IPS-18c (cell line): ENCODE results near the gene NUP210.

Experiments used
- H3K4me3 ChIP-seq: 2 replicates; pipeline ENCODE4 v1.7.0; 2013; ENCODE audit warnings: low read depth, mild to moderate bottlenecking, low read length, moderate library complexity; ENCODE audit not compliant: insufficient read depth
- H3K9me3 ChIP-seq: one replicate; pipeline ENCODE4 v1.6.1; 2013; ENCODE audit warnings: mild to moderate bottlenecking, low read length, moderate library complexity; ENCODE audit not compliant: control insufficient read depth, insufficient read depth

The NUP210 gene

GRCh38 chr3:13281507-13282357 lies 138.4 kb downstream of the NUP210 start:
- Histone ChIP-seq H3K9me3 (peaks cover 4% of the 10 kb centered on the region), H3K4me3 (peak overlapping the region; percentile 58)

- H3K4me3 ChIP-seq: no peak overlapping the region
Observed at GRCh38 chr3:13280811-13281506, 139.2 kb downstream of the NUP210 start.

GRCh38 chr3:13280122-13280790 lies 139.9 kb downstream of the NUP210 start:
- no peak overlapping the region for H3K4me3 ChIP-seq
- peaks cover 4% of the 10 kb centered on the region for H3K9me3 ChIP-seq

More at GRCh38 chr3:13280811-13281506, 139.2 kb downstream of the NUP210 start:
- peaks cover 4% of the 10 kb centered on the region for H3K9me3 ChIP-seq

- Histone ChIP-seq H3K4me3 (no peak overlapping the region), H3K9me3 (peaks cover 4% of the 10 kb centered on the region)
Observed at GRCh38 chr3:13279532-13279910, 140.6 kb downstream of the NUP210 start.

- no peak overlapping the region for H3K4me3 ChIP-seq
Observed at GRCh38 chr3:13278783-13279531, 141.2 kb downstream of the NUP210 start.

GRCh38 chr3:13277860-13278531 lies 142.1 kb downstream of the NUP210 start:
- Histone ChIP-seq H3K9me3 (no peaks in the 10 kb centered on the region), H3K4me3 (no peak overlapping the region)

More at GRCh38 chr3:13278783-13279531, 141.2 kb downstream of the NUP210 start:
- peaks cover 2% of the 10 kb centered on the region for H3K9me3 ChIP-seq

- Histone ChIP-seq H3K4me3 (no peak overlapping the region), H3K9me3 (no peaks in the 10 kb centered on the region)
Observed at GRCh38 chr3:13277196-13277813, 142.8 kb downstream of the NUP210 start.

- H3K9me3 ChIP-seq: no peaks in the 10 kb centered on the region
- H3K4me3 ChIP-seq: no peak overlapping the region
Observed at GRCh38 chr3:13276438-13277195, 143.5 kb downstream of the NUP210 start.

GRCh38 chr3:13275376-13276005 lies 144.6 kb downstream of the NUP210 start:
- Histone ChIP-seq H3K9me3 (no peaks in the 10 kb centered on the region), H3K4me3 (no peak overlapping the region)

GRCh38 chr3:13274551-13275332 lies 145.4 kb downstream of the NUP210 start:
- H3K9me3 ChIP-seq: no peaks in the 10 kb centered on the region
- H3K4me3 ChIP-seq: no peak overlapping the region

- H3K9me3 ChIP-seq: no peaks in the 10 kb centered on the region
- H3K4me3 ChIP-seq: no peak overlapping the region
Observed at GRCh38 chr3:13274125-13274524, 146.0 kb downstream of the NUP210 start.

GRCh38 chr3:13273604-13274105 lies 146.5 kb downstream of the NUP210 start:
- no peak overlapping the region for H3K4me3 ChIP-seq
- no peaks in the 10 kb centered on the region for H3K9me3 ChIP-seq

- no peak overlapping the region for H3K4me3 ChIP-seq
- H3K9me3 ChIP-seq: no peaks in the 10 kb centered on the region
Observed at GRCh38 chr3:13272831-13273603, 147.1 kb downstream of the NUP210 start.
